K562 (cell line): Measurements from ENCODE around the gene GFRA1. TPM values are rescaled to one million over a fixed set of nuclear protein-coding genes. Genes with fewer than 3 reads are reported as not detected.

Source experiments
- ATAC-seq: fragments of 200-7000 bp; cut with Tn5 transposase; 3 replicates; pipeline ENCODE4 v1.9.1; 2020; ENCODE audit warnings: moderate library complexity
- BruUV-seq: library from RNA; stranded (reverse); fragments of 400-500 nt; replicated peaks from 2 replicates; lab custom pipeline; 2021; lab: Mats Ljungman, UMichigan
- CTCF ChIA-PET: fragments of 300-600 bp; formaldehyde crosslinking; extraction: SDS; loops from one replicate; lab custom pipeline; 2021; ENCODE audit warnings: low intra/inter-chr PET ratio; lab: Yijun Ruan, JAX
- POLR2A ChIA-PET: fragments of 300-600, 350-650 bp; sonication (Branson Sonifier 250); formaldehyde crosslinking; extraction: SDS; loops from one replicate; lab custom pipeline; 2021; ENCODE audit warnings: antibody characterized with exemption, inconsistent platforms; lab: Yijun Ruan, JAX
- DNase-seq, 4 experiments: peaks; one replicate each; pipeline versions ENCODE4 v3.0.0 to v3.0.0-alpha.2; 2011 to 2018; ENCODE audit warnings: low spot score in 3 of 4, mixed read lengths in 3 of 4; ENCODE audit errors: extremely low read depth in 1 of 4
- FAIRE-seq: peaks from 2 replicates; lab custom pipeline; 2011; peaks lifted over from hg19 to GRCh38; lab: Jason Lieb, UNC
- H2AFZ ChIP-seq: 2 replicates; pipeline ENCODE4 v1.6.0; 2011; ENCODE audit warnings: low read depth, low read length, control low read depth, inconsistent platforms
- H3K27ac ChIP-seq: fragments of 200-600 bp; 3 replicates; pipeline ENCODE4 v1.8.0; 2011; ENCODE audit warnings: low read depth, mild to moderate bottlenecking, control low read depth, inconsistent platforms, low read length, moderate library complexity, mixed read lengths; ENCODE audit errors: extremely low read depth
- H3K27me3 ChIP-seq, 2 experiments: fragments of 300-600 bp in 1 of 2; 2 replicates in 1 of 2; 3 replicates in 1 of 2; pipeline versions ENCODE4 v1.6.0 to v1.8.0; 2011; ENCODE audit warnings: inconsistent platforms in 2 of 2, low read length in 2 of 2, mild to moderate bottlenecking in 1 of 2, mixed read lengths in 1 of 2, moderate library complexity in 1 of 2; ENCODE audit not compliant: control insufficient read depth in 2 of 2, insufficient read depth in 2 of 2
- H3K36me3 ChIP-seq: fragments of 300-600 bp; 3 replicates; pipeline ENCODE4 v1.8.0; 2011; ENCODE audit warnings: mild to moderate bottlenecking, low read length, inconsistent platforms; ENCODE audit not compliant: control insufficient read depth, insufficient read depth
- H3K4me1 ChIP-seq, 2 experiments: fragments of 200-600 bp in 1 of 2; replicated peaks in 1 of 2; 2 replicates in 1 of 2; 3 replicates in 1 of 2; pipeline versions ENCODE4 v1.5.1 to v1.8.0; 2011; ENCODE audit warnings: inconsistent platforms in 2 of 2, low read length in 2 of 2, mild to moderate bottlenecking in 1 of 2, mixed read lengths in 1 of 2, moderate library complexity in 1 of 2; ENCODE audit not compliant: control insufficient read depth in 2 of 2, insufficient read depth in 2 of 2
- H3K4me2 ChIP-seq: 2 replicates; pipeline ENCODE4 v1.6.1; 2011; ENCODE audit warnings: low read length, control low read depth, inconsistent platforms, mixed read lengths; ENCODE audit not compliant: insufficient read depth
- H3K4me3 ChIP-seq: fragments of 200-600 bp; sonication (generic), shearing (Covaris generic); 2 replicates; pipeline ENCODE4 v1.5.1; 2016; ENCODE audit warnings: control low read depth, inconsistent platforms
- H3K79me2 ChIP-seq: fragments of 200-600 bp; 3 replicates; pipeline ENCODE4 v1.8.0; 2011; ENCODE audit warnings: low read length, inconsistent platforms; ENCODE audit not compliant: control insufficient read depth, insufficient read depth
- H3K9ac ChIP-seq, 2 experiments: 2 replicates each; pipeline versions ENCODE4 v1.6.0 to v1.6.1; 2011; ENCODE audit warnings: low read depth in 2 of 2, low read length in 2 of 2, control low read depth in 1 of 2, inconsistent platforms in 1 of 2, mild to moderate bottlenecking in 1 of 2, mixed read lengths in 1 of 2; ENCODE audit not compliant: insufficient read depth in 1 of 2
- H3K9me1 ChIP-seq: one replicate; pipeline ENCODE4 v1.6.0; 2011; ENCODE audit warnings: inconsistent platforms, mild to moderate bottlenecking, low read length, moderate library complexity; ENCODE audit not compliant: control insufficient read depth, insufficient read depth
- H3K9me3 ChIP-seq: replicated peaks from 2 replicates; pipeline ENCODE4 v1.5.1; 2011; ENCODE audit warnings: low read depth, low read length, inconsistent platforms; ENCODE audit not compliant: control insufficient read depth, insufficient read depth
- H4K20me1 ChIP-seq: replicated peaks from 2 replicates; pipeline ENCODE4 v1.6.1; 2011; ENCODE audit warnings: low read length, inconsistent platforms, mixed read lengths; ENCODE audit not compliant: control insufficient read depth, insufficient read depth
- ATF6 ChIP-seq: sonication (generic); formaldehyde crosslinking; IDR thresholded peaks from 2 replicates; pipeline ENCODE4 v1.4.0; 2020; ENCODE audit warnings: mild to moderate bottlenecking, missing genetic modification reagents
- CAMTA2 ChIP-seq: fragments of 250-450 bp; sonication (Bioruptor Pico); conservative IDR thresholded peaks from 2 replicates; pipeline ENCODE4 v1.5.1; 2022
- CC2D1A ChIP-seq: fragments of 450-650 bp; IDR thresholded peaks from 2 replicates; pipeline ENCODE4 v1.6.1; 2017; ENCODE audit warnings: mild to moderate bottlenecking
- DDX20 ChIP-seq: fragments of 450-650 bp; IDR thresholded peaks from 2 replicates; pipeline ENCODE4 v1.6.1; 2016; ENCODE audit warnings: missing genetic modification characterization, low read depth, mild to moderate bottlenecking, missing compliant biosample characterization, moderate library complexity
- HMG20B ChIP-seq: fragments of 250-450 bp; sonication (Bioruptor Pico); IDR thresholded peaks from 2 replicates; pipeline ENCODE4 v1.5.0; 2021; ENCODE audit warnings: mild to moderate bottlenecking
- MCM5 ChIP-seq: fragments of 450-650 bp; IDR thresholded peaks from 2 replicates; pipeline ENCODE4 v1.6.1; 2016; ENCODE audit warnings: low read depth
- NR2C2 ChIP-seq, 2 experiments: fragments of 200-800 bp in 1 of 2; sonication (Bioruptor generic) in 1 of 2; sonication (generic) in 1 of 2; formaldehyde crosslinking in 1 of 2; IDR thresholded peaks; 2 replicates each; pipeline versions ENCODE4 v1.6.1 to v1.8.0; 2016 to 2022; ENCODE audit warnings: mild to moderate bottlenecking in 1 of 2, missing compliant biosample characterization in 1 of 2, missing genetic modification characterization in 1 of 2, missing genetic modification reagents in 1 of 2
- RBFOX2 ChIP-seq: fragments of 200-400 bp; formaldehyde crosslinking; IDR thresholded peaks from 2 replicates; pipeline ENCODE4 v1.6.1; 2017; ENCODE audit warnings: low read depth, mild to moderate bottlenecking, low read length, moderate library complexity
- SMARCB1 ChIP-seq: IDR thresholded peaks from 2 replicates; pipeline ENCODE4 v1.6.1; 2011; ENCODE audit warnings: improper control_type of control experiment, low read depth; ENCODE audit not compliant: insufficient read length
- SPI1 ChIP-seq: IDR thresholded peaks from 2 replicates; pipeline ENCODE4 v1.6.1; 2011; ENCODE audit warnings: low read depth, low read length, control low read depth, borderline replicate concordance
- ZNF655 ChIP-seq: fragments of 250-450 bp; sonication (Bioruptor Pico); IDR thresholded peaks from 2 replicates; pipeline ENCODE4 v1.5.0; 2021
- ZNF75A ChIP-seq: fragments of 450-650 bp; formaldehyde crosslinking; IDR thresholded peaks from 2 replicates; pipeline ENCODE4 v1.4.0; 2020; ENCODE audit warnings: mild to moderate bottlenecking
- WGBS: fragments of 100-300 bp; shearing (Covaris generic); methylation state at CpG from one replicate; pipeline ENCODE4 v1.1.6; 2016; ENCODE audit warnings: low coverage, mixed read lengths; ENCODE audit not compliant: insufficient coverage; ENCODE audit errors: missing lambda C conversion rate; 5-methylcytosine and 5-hydroxymethylcytosine counted together
- in situ Hi-C: fragments of 300-500 bp; cut with MboI; formaldehyde crosslinking; loops from 4 replicates; pipeline ENCODE4 v1.15.0; 2018; ENCODE audit warnings: inconsistent platforms, mixed read lengths
- intact Hi-C: fragments of 100-400 bp; cut with micrococcal nuclease; formaldehyde crosslinking; loops from 2 replicates; pipeline ENCODE4 v1.14.2; 2022
- polyA plus RNA-seq, 8 experiments: library from polyadenylated mRNA; depleted of rRNA in 4 of 8; stranded (reverse) in 5 of 8; unstranded in 3 of 8; fragments of >200 nt; fragmentation: Nextera tagmentation in 2 of 8; fragmentation: Illumina TruSeq in 1 of 8; extraction: Ambion mirVana in 2 of 8; extraction: Trizol in 1 of 8; gene quantifications; 2 replicates each; pipeline versions ENCODE4 v1.2.1 to v1.2.3, GENCODE V29; 2011 to 2014; ENCODE audit warnings: inconsistent platforms in 1 of 8, missing spikeins in 1 of 8
- total RNA-seq, 7 experiments: library from RNA; depleted of rRNA in 6 of 7; stranded (reverse); fragments of >200 nt in 6 of 7; fragmentation: Illumina TruSeq in 2 of 7; extraction: Trizol in 2 of 7; gene quantifications; 2 replicates each; pipeline versions ENCODE4 v1.2.1 to v1.2.3, GENCODE V29; 2011 to 2021; ENCODE audit warnings: low replicate concordance in 1 of 7

The GFRA1 gene
- total and polyA plus RNA-seq, 9 of the 15 experiments (the other 6 are each of a cell fraction or from before 2014, with no cell fraction given) = 0.04 TPM; not detected in 8

- Histone ChIP-seq H3K9me3 (no peaks in the 10 kb centered on the region), H2AFZ (no peak overlapping the region), H3K9ac (no peak overlapping the region), H3K79me2 (no peaks in the 10 kb centered on the region), H3K9me1 (no peaks in the 10 kb centered on the region), H3K27ac (no peak overlapping the region), H3K4me3 (no peak overlapping the region), H4K20me1 (no peaks in the 10 kb centered on the region), H3K4me2 (no peak overlapping the region), H3K36me3 (no peaks in the 10 kb centered on the region), H3K4me1 (no peaks in the 10 kb centered on the region), H3K27me3 (no peaks in the 10 kb centered on the region)
- intact Hi-C loops (no loop called here), in situ Hi-C loops (no loop called here)
- BruUV-seq = no TSS peak
- ATAC-seq = no peak
- CTCF ChIA-PET = no interaction called here
- 5% methylated on average over 7 of the region's 7 CpGs for WGBS
- DNase-seq = no peak
- FAIRE-seq = no peak
- POLR2A ChIA-PET = no interaction called here
- TF ChIP-seq CC2D1A (no peak), SMARCB1 (no peak), ZNF655 (CRISPR knock-in tag) (no peak), ATF6 (no peak), NR2C2 (CRISPR knock-in tag; IDR thresholded peaks at IDR 0.05) (no peak), NR2C2 (tag; IDR thresholded peaks at IDR 0.05) (no peak), HMG20B (CRISPR knock-in tag) (no peak), MCM5 (no peak), DDX20 (tag) (no peak), SPI1 (no peak), ZNF75A (CRISPR knock-in tag) (no peak), CAMTA2 (CRISPR knock-in tag) (no peak), RBFOX2 (no peak)
Measured at GRCh38 chr10:116015583-116016333, 257.2 kb downstream of the GFRA1 start.
